Measurements from ENCODE around the gene DHRSX. TPM values are rescaled to one million over a fixed set of nuclear protein-coding genes. Genes with fewer than 3 reads are reported as not detected.

The DHRSX gene
- total and polyA plus RNA-seq, 7 donors, result 5.6 to 19.3 (median 9.6) TPM

- Histone ChIP-seq H3K4me3 (peak overlapping the region; percentile 85), H3K4me1 (peaks cover 14% of the 10 kb centered on the region), H3K27ac (peak overlapping the region; percentile 90), H3K27me3 (ENCODE audit: insufficient read depth in 3 of 3, low read length in 2 of 3) (no peaks in the 10 kb centered on the region), H3K9me3 (no peaks in the 10 kb centered on the region), H3K36me3 (ENCODE audit: insufficient read depth in 1 of 2, low read depth in 1 of 2) (peaks cover 0 to 7% of the 10 kb centered on the region in 2 donors)
- intact Hi-C loops (cut with DNase I), result loop anchor here in 1 of 2 donors (5.0 kb wide), 1 partner anchor 178 kb away; no protein-coding TSS in a partner anchor
- no peak for TF ChIP-seq CTCF (IDR thresholded peaks at IDR 0.05)
- 1 to 2% (median 2%) methylated on average over 39 to 69 of the region's 70 CpGs for WGBS, 3 donors
- ATAC-seq (peak; percentile 65 to 80 (median 70)), DNase-seq (peak; percentile 46 to 56)
Measured at GRCh38 chrX:2500091-2500802, 529 bp downstream of the DHRSX start.

- intact Hi-C loops (cut with DNase I), result loop anchor here in 1 of 2 donors (10.0 kb wide), 1 partner anchor 95 kb away; no protein-coding TSS in a partner anchor
- peak overlapping the region; percentile 85 for H3K4me3 ChIP-seq
- H3K27me3 ChIP-seq (ENCODE audit: insufficient read depth in 3 of 3, low read length in 2 of 3), result no peaks in the 10 kb centered on the region
- H3K4me1 ChIP-seq, result peaks cover 14% of the 10 kb centered on the region
- DNase-seq (no peak), ATAC-seq (no peak)
- TF ChIP-seq CTCF (IDR thresholded peaks at IDR 0.05), result no peak
- peaks cover 0 to 7% of the 10 kb centered on the region in 2 donors for H3K36me3 ChIP-seq (ENCODE audit: insufficient read depth in 1 of 2, low read depth in 1 of 2)
- WGBS, 3 donors, result 86 to 94% (median 92%) methylated on average over 8 of the region's 8 CpGs
- no peaks in the 10 kb centered on the region for H3K9me3 ChIP-seq
- peak overlapping the region; percentile 90 for H3K27ac ChIP-seq
Measured at GRCh38 chrX:2499507-2499906, 1.3 kb downstream of the DHRSX start.

- DNase-seq, result no peak
- peak overlapping the region; percentile 90 for H3K27ac ChIP-seq
- H3K9me3 ChIP-seq, result no peaks in the 10 kb centered on the region
- H3K4me1 ChIP-seq, result peaks cover 14% of the 10 kb centered on the region
- H3K36me3 ChIP-seq (ENCODE audit: insufficient read depth in 1 of 2, low read depth in 1 of 2), result peaks cover 0 to 7% of the 10 kb centered on the region in 2 donors
- H3K4me3 ChIP-seq, result peak overlapping the region; percentile 85
- WGBS, 3 donors, result 12 to 29% (median 21%) methylated on average over 10 of the region's 10 CpGs
- H3K27me3 ChIP-seq (ENCODE audit: insufficient read depth in 3 of 3, low read length in 2 of 3), result no peaks in the 10 kb centered on the region
- TF ChIP-seq CTCF (IDR thresholded peaks at IDR 0.05), result no peak
- intact Hi-C loops (cut with DNase I), result loop anchor here in 1 of 2 donors (10.0 kb wide), 1 partner anchor 94 kb away; no protein-coding TSS in a partner anchor
- peak; percentile 43 to 75 (median 62) for ATAC-seq
Measured at GRCh38 chrX:2498781-2499302, 1.9 kb downstream of the DHRSX start.

- DNase-seq (no peak), ATAC-seq (peak in 2 of 4 donors; percentile 15 to 37)
- H3K4me1 ChIP-seq, result peaks cover 14% of the 10 kb centered on the region
- H3K27me3 ChIP-seq (ENCODE audit: insufficient read depth in 3 of 3, low read length in 2 of 3), result no peaks in the 10 kb centered on the region
- no peaks in the 10 kb centered on the region for H3K9me3 ChIP-seq
- whole genome bisulfite sequencing, 3 donors, result 12 to 25% (median 16%) methylated on average over 11 of the region's 11 CpGs
- H3K36me3 ChIP-seq (ENCODE audit: insufficient read depth in 1 of 2, low read depth in 1 of 2), result peaks cover 0 to 7% of the 10 kb centered on the region in 2 donors
- H3K27ac ChIP-seq, result peak overlapping the region; percentile 90
- no peak for TF ChIP-seq CTCF (IDR thresholded peaks at IDR 0.05)
- intact Hi-C loops (cut with DNase I), result loop anchor here in 1 of 2 donors (10.0 kb wide), 1 partner anchor 93 kb away; no protein-coding TSS in a partner anchor
- peak overlapping the region; percentile 85 for H3K4me3 ChIP-seq
Measured at GRCh38 chrX:2497961-2498780, 2.6 kb downstream of the DHRSX start.

Measured in psoas muscle (tissue), 8 donors.